RWPE1 (cell line): ENCODE measurements around the gene IL17B.

Experiments
- CTCF ChIA-PET: fragments of 350-600 bp; sonication (Branson Sonifier 250); formaldehyde crosslinking; extraction: SDS; loops from one replicate; lab custom pipeline; 2021; lab: Yijun Ruan, JAX
- POLR2A ChIA-PET: fragments of 400-600 bp; formaldehyde crosslinking; extraction: SDS; loops from one replicate; lab custom pipeline; 2020; ENCODE audit warnings: antibody characterized with exemption; ENCODE audit not compliant: low non-redundant PET; lab: Yijun Ruan, JAX
- DNase-seq: peaks from one replicate; pipeline ENCODE4 v3.0.0; 2012; ENCODE audit warnings: low spot score
- H3K27ac ChIP-seq: fragments of 450-650 bp; 2 replicates; pipeline ENCODE4 v1.5.1; 2017
- TF ChIP-seq, protein P1 (sequence below): fragments of 450-650 bp; conservative IDR thresholded peaks from 2 replicates; pipeline ENCODE4 v1.5.1; 2017; ENCODE audit warnings: low read depth, mild to moderate bottlenecking

IL17B gene

DNA sequence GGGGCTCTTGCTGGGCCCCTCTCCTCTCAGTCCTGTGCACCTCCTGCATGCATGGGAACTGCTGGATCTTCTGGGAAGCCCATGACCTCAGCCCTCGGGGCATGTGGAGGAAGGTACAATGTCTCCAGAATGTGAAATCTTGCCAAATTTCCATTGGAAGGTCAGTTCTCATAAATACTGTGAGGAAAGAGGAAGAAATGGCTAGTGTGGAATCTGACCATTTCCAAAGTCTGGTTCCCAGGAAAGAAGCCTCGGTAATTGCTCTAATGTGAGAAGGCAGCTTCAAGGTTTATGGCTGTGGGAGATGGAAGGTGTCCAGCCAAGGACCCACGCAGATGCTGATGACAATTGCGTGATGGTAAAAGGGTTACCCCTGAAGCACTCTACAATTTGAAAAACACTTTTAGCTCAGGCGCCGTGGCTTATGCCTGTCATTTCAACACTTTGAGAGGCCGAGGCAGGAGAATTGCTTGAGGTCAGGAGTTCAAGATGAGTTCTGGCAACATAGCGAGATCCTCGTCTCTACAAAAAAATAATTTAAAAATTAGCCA, 8.1 kb upstream of the IL17B start:
- TF ChIP-seq, protein P1, sequence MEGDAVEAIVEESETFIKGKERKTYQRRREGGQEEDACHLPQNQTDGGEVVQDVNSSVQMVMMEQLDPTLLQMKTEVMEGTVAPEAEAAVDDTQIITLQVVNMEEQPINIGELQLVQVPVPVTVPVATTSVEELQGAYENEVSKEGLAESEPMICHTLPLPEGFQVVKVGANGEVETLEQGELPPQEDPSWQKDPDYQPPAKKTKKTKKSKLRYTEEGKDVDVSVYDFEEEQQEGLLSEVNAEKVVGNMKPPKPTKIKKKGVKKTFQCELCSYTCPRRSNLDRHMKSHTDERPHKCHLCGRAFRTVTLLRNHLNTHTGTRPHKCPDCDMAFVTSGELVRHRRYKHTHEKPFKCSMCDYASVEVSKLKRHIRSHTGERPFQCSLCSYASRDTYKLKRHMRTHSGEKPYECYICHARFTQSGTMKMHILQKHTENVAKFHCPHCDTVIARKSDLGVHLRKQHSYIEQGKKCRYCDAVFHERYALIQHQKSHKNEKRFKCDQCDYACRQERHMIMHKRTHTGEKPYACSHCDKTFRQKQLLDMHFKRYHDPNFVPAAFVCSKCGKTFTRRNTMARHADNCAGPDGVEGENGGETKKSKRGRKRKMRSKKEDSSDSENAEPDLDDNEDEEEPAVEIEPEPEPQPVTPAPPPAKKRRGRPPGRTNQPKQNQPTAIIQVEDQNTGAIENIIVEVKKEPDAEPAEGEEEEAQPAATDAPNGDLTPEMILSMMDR, result no peak
- H3K27ac ChIP-seq, result no peak overlapping the region
- no peak for DNase-seq
- CTCF ChIA-PET, result interaction anchor here (0.7 to 2.1 kb wide), 3 partner anchors 15 to 56 kb away, joined by 3 to 9 read pairs (median 7); no protein-coding TSS in a partner anchor
- POLR2A ChIA-PET, result no interaction called here

DNA sequence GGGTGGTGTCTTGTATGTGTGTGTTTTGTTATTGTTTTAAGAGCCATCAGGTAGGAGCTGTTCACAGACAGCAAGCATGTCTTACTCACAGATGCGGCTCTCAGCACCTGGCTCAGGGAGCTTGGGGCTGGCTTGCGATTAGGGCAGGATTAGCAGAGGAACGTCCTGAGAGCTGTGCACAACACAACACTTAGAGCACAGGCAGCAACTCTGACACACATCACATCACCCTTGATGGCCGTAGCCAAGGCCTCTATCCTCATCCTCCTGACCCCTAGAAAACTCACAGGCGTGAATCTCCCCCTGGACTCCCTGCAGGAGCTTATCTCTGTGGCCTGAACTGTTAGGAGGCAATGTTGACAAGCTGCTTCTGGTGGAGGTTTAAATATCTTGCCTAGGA, 7.1 kb upstream of the IL17B start:
- no peak for DNase-seq
- H3K27ac ChIP-seq, result no peak overlapping the region
- ChIA-PET CTCF (interaction anchor here (0.6 to 2.1 kb wide), 4 partner anchors 14 to 251 kb away, joined by 3 to 9 read pairs (median 4); no protein-coding TSS in a partner anchor), POLR2A (no interaction called here)
- TF ChIP-seq, protein P1, result no peak

GRCh38 chr5:149383399-149383798, 4.3 kb upstream of the IL17B start:
- CTCF ChIA-PET, result interaction anchor here (0.5 to 1.6 kb wide), 3 partner anchors 11 to 179 kb away, joined by 3 to 8 read pairs (median 3); no protein-coding TSS in a partner anchor

GRCh38 chr5:149382517-149383220, 3.6 kb upstream of the IL17B start:
- DNase-seq, result no peak
- TF ChIP-seq, protein P1, result no peak
- ChIA-PET CTCF (interaction anchor here (0.5 to 2.4 kb wide), 13 partner anchors 10 to 520 kb away, joined by 3 to 26 read pairs (median 5); no protein-coding TSS in a partner anchor), POLR2A (no interaction called here)
- peak overlapping the region; percentile 42 for H3K27ac ChIP-seq

More at GRCh38 chr5:149383399-149383798, 4.3 kb upstream of the IL17B start:
- no peak for DNase-seq
- POLR2A ChIA-PET, result no interaction called here
- TF ChIP-seq, protein P1, result no peak
- H3K27ac ChIP-seq, result no peak overlapping the region

DNA sequence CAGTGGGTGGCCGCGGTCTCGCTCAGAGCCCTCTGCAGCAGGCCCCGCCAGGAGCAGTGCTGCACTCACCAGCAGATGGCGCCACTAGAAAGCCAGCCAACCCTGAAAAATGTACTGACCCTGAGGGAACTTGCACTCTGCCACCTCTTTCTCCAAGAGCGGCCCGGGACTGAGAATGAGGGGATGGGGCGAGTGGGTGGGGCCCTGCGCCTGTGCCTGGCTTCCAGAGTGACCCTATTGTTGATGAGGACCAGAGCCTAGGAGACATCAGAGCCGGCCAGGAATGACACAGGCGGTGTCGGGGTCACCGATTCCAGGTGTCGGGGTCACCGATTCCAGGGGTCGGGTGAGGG, 2.9 kb upstream of the IL17B start:
- ChIA-PET CTCF (interaction anchor here (0.6 to 2.4 kb wide), 27 partner anchors 9 to 819 kb away, joined by 3 to 26 read pairs (median 4); no protein-coding TSS in a partner anchor), POLR2A (no interaction called here)
- H3K27ac ChIP-seq, result peak overlapping the region; percentile 42
- DNase-seq, result peak; percentile 89
- TF ChIP-seq, protein P1, result peak; percentile 99

DNA sequence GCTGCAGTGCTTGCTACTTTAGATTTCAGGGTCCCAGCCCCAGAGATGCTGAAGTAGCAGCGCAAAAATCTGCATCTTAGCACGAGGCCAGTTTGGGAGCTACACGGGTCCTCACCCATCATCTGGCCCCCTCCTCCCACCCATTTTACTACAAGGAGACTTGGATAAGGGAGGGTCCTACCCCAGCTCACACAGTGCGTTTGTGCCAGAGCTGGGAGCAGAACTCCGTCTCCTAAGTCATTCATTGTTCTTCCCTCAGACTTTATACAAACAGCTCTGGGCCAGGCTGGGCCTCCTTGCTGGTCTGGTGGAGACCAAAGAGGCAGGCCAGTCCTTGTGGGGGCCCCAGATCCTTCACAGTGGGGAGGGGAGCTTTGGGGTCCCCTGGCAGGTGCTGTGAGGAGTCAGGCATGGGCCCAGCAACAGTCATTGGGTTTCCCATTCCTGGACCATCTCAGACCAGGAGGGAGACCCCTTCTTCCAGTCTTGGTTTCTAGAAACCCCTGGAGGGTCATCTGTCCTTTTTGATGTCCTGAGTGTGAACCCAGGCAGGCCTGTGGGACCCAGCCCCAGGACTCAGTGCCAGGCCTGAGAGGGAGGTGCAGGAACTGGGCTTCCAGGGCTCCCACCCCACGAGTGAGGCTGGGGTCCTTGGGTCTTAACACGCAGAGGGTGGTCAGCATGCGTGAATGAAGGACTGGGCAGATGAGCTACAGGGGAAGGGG, 2.3 kb upstream of the IL17B start:
- no peak for DNase-seq
- H3K27ac ChIP-seq, result peak overlapping the region; percentile 42
- ChIA-PET POLR2A (no interaction called here), CTCF (interaction anchor here (0.5 to 2.4 kb wide), 29 partner anchors 8 to 820 kb away, joined by 3 to 26 read pairs (median 4); no protein-coding TSS in a partner anchor)
- TF ChIP-seq, protein P1, result no peak
